HG03103 (cell line): ENCODE measurements around the gene PLA2G10.
"Not testable (repeated sequence)": the region's sequence is repeated elsewhere in the genome, so short reads cannot be mapped to it uniquely, and the experiment has no call there.

Source experiments
- ATAC-seq: cut with Tn5 transposase; IDR thresholded peaks from one replicate; pipeline ENCODE4 v1.9.1; 2021; ENCODE audit warnings: low read depth; ENCODE audit not compliant: unreplicated experiment

Gene PLA2G10

GRCh38 chr16:14694129-14694528, at the start of gene PLA2G10:
PLA2G10 (minus strand) TSS chr16:14694308; CDS start chr16:14694229, 79 bp downstream.
- not testable (repeated sequence) for ATAC-seq

GRCh38 chr16:14742273-14743128, 48.4 kb upstream of the PLA2G10 start, which contains the start of gene NPIPA2:
NPIPA2 (plus strand) TSS chr16:14742533; CDS start chr16:14748066, 5,533 bp downstream.
- peak; percentile 98 for ATAC-seq

GRCh38 chr16:14741794-14742193, 47.7 kb upstream of the PLA2G10 start:
- ATAC-seq: not testable (repeated sequence)

- not testable (repeated sequence) for ATAC-seq
Measured at GRCh38 chr16:14740832-14741385, 46.8 kb upstream of the PLA2G10 start.

- not testable (repeated sequence) for ATAC-seq
Measured at GRCh38 chr16:14733233-14733632, 39.1 kb upstream of the PLA2G10 start.

- ATAC-seq: peak; percentile 95
Measured at GRCh38 chr16:14703156-14704011, 9.3 kb upstream of the PLA2G10 start, which contains the start of gene NPIPA3. NPIPA3 (plus strand) TSS chr16:14703411; CDS start chr16:14708944, 5,533 bp downstream.

GRCh38 chr16:14702672-14703071, 8.6 kb upstream of the PLA2G10 start:
- not testable (repeated sequence) for ATAC-seq

- ATAC-seq: not testable (repeated sequence)
Measured at GRCh38 chr16:14701859-14702258, 7.8 kb upstream of the PLA2G10 start.

- not testable (repeated sequence) for ATAC-seq
Measured at GRCh38 chr16:14685870-14686793, 8.0 kb downstream of the PLA2G10 start.

GRCh38 chr16:14682121-14682520, 12.0 kb downstream of the PLA2G10 start:
- ATAC-seq: no peak

- ATAC-seq: no peak
Measured at GRCh38 chr16:14681115-14681514, 13.0 kb downstream of the PLA2G10 start.

GRCh38 chr16:14680396-14680795, 13.7 kb downstream of the PLA2G10 start:
- ATAC-seq: not testable (repeated sequence)

GRCh38 chr16:14678748-14679497, 15.2 kb downstream of the PLA2G10 start:
- ATAC-seq: no peak

- no peak for ATAC-seq
Measured at GRCh38 chr16:14677627-14678026, 16.5 kb downstream of the PLA2G10 start.

GRCh38 chr16:14676633-14677032, 17.5 kb downstream of the PLA2G10 start:
- no peak for ATAC-seq

GRCh38 chr16:14672403-14672971, 21.6 kb downstream of the PLA2G10 start:
- peak; percentile 63 for ATAC-seq

GRCh38 chr16:14669776-14670175, 24.3 kb downstream of the PLA2G10 start:
- no peak for ATAC-seq

GRCh38 chr16:14668556-14669223, 25.4 kb downstream of the PLA2G10 start:
- ATAC-seq: no peak
